ENCODE results near the gene NELFB. TPM values are rescaled to one million over a fixed set of nuclear protein-coding genes. Genes with fewer than 3 reads are reported as not detected.

The NELFB gene
- polyA plus RNA-seq, 3 donors = 17.3 to 44.2 (median 18.8) TPM

DNA sequence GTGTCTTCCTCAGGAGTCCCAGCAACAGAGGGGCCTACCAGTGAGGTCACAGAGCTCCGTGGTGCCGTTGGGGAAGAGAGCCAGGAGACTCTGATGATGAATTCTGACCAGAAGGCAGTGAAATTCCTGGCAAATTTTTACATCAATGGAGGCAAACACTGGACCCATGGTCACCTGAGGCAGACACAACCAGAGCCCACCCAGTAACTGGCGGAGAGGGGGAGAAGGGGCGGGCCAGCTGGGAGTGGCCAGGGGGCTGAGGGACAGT lies 4.0 kb upstream of the NELFB start, which contains the start of gene STPG3:
STPG3 (plus strand) TSS at position 93 of the 268 bp plus-strand sequence; CDS start at position 94, 1 bp downstream.
- Histone ChIP-seq H3K36me3 (replicated peaks in 1 of 2; ENCODE audit: control insufficient read depth in 1 of 2, insufficient read depth in 2 of 2, low read length in 2 of 2) (no peaks in the 10 kb centered on the region), H3K27me3 (ENCODE audit: control insufficient read depth in 2 of 2, insufficient read depth in 2 of 2, low read length in 2 of 2) (no peaks in the 10 kb centered on the region), H4K20me1 (ENCODE audit: insufficient read depth, low read length) (peaks cover 9% of the 10 kb centered on the region), H3K9ac (ENCODE audit: insufficient read depth, low read length, poor library complexity, severe bottlenecking) (no peak within 1 kb of the TSS), H3K4me2 (replicated peaks; ENCODE audit: extremely low read depth, low read length, poor library complexity, severe bottlenecking) (no peak within 1 kb of the TSS), H3K27ac (ENCODE audit: low read depth in 1 of 2, low read length in 2 of 2) (no peak within 1 kb of the TSS), H3K79me2 (ENCODE audit: insufficient read depth, low read length) (peaks cover 8% of the 10 kb centered on the region), H2AFZ (ENCODE audit: insufficient read depth, low read depth, low read length, poor library complexity, severe bottlenecking) (no peak within 1 kb of the TSS), H3K4me1 (ENCODE audit: control insufficient read depth in 1 of 2, insufficient read depth in 2 of 2, low read length in 2 of 2) (peaks cover 12 to 17% of the 10 kb centered on the region in 2 donors), H3K9me3 (replicated peaks in 1 of 2; ENCODE audit: control insufficient read depth in 1 of 2, insufficient read depth in 1 of 2, low read length in 2 of 2) (no peaks in the 10 kb centered on the region), H3K4me3 (replicated peaks in 1 of 3; ENCODE audit: low read depth in 2 of 3, low read length in 3 of 3) (no peak within 1 kb of the TSS)
- Mint-ChIP-seq H3K4me1 (peaks cover 10% of the 10 kb centered on the region), H3K4me3 (no peak within 1 kb of the TSS), H3K27me3 (ENCODE audit: low read depth in 3 of 3) (peaks cover 5 to 10% (median 6%) of the 10 kb centered on the region in 3 donors), H3K36me3 (peaks cover 0 to 1% of the 10 kb centered on the region in 2 donors), H3K27ac (no peak within 1 kb of the TSS), H3K9me3 (no peaks in the 10 kb centered on the region)
- WGBS (ENCODE audit: insufficient coverage) = 96% methylated on average over 4 of the region's 4 CpGs
- no peak for DNase-seq
- intact Hi-C loops (cut with micrococcal nuclease) = no loop called here
- TF ChIP-seq, protein P1, sequence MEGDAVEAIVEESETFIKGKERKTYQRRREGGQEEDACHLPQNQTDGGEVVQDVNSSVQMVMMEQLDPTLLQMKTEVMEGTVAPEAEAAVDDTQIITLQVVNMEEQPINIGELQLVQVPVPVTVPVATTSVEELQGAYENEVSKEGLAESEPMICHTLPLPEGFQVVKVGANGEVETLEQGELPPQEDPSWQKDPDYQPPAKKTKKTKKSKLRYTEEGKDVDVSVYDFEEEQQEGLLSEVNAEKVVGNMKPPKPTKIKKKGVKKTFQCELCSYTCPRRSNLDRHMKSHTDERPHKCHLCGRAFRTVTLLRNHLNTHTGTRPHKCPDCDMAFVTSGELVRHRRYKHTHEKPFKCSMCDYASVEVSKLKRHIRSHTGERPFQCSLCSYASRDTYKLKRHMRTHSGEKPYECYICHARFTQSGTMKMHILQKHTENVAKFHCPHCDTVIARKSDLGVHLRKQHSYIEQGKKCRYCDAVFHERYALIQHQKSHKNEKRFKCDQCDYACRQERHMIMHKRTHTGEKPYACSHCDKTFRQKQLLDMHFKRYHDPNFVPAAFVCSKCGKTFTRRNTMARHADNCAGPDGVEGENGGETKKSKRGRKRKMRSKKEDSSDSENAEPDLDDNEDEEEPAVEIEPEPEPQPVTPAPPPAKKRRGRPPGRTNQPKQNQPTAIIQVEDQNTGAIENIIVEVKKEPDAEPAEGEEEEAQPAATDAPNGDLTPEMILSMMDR (IDR thresholded peaks at IDR 0.05) = no peak

DNA sequence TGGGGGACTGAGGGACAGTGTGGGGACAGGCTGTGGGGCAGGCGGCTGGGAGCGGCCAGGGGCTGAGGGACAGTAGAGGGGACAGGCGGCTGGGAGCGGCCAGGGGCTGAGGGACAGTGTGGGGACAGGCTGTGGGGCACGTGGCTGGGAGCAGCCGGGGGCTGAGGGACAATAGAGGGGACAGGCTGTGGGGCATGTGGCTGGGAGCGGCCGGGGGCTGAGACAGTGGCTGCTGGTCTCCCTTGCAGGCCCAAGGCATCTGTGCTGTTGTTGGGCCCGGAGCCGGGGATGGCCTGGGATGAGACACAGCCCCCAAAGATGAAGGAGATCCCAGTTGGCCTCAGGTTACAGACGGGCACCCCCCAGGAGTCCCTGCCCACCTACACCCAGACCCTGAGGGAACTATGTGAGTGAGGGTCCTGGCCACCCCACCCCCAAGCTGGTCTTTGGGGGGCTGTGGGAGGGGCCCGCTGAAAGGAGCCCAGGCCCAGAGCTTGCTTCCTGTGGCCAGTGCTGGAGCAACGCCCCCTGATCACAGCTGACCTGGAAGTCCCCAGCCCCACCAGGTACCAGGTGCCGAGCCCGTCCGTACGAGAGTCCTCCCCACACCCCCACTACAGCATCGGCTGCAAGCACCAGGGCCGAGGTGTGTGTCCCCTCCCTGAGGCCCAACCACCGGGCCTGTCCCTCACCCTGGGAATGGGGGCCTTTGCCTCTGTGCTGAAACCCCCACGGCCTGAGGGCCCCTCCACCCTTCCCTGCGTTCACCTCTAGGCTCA lies 3.4 kb upstream of the NELFB start:
- Mint-ChIP-seq H3K9me3 (no peaks in the 10 kb centered on the region), H3K27ac (no peak overlapping the region), H3K4me1 (peaks cover 16% of the 10 kb centered on the region), H3K4me3 (no peak overlapping the region), H3K27me3 (ENCODE audit: low read depth in 3 of 3) (peaks cover 5 to 10% (median 6%) of the 10 kb centered on the region in 3 donors), H3K36me3 (peaks cover 0 to 7% of the 10 kb centered on the region in 2 donors)
- Histone ChIP-seq H3K4me1 (ENCODE audit: control insufficient read depth in 1 of 2, insufficient read depth in 2 of 2, low read length in 2 of 2) (peaks cover 18 to 23% of the 10 kb centered on the region in 2 donors), H3K27me3 (ENCODE audit: control insufficient read depth in 2 of 2, insufficient read depth in 2 of 2, low read length in 2 of 2) (no peaks in the 10 kb centered on the region), H3K9ac (ENCODE audit: insufficient read depth, low read length, poor library complexity, severe bottlenecking) (no peak overlapping the region), H3K79me2 (ENCODE audit: insufficient read depth, low read length) (peaks cover 14% of the 10 kb centered on the region), H3K27ac (ENCODE audit: low read depth in 1 of 2, low read length in 2 of 2) (no peak overlapping the region), H3K36me3 (replicated peaks in 1 of 2; ENCODE audit: control insufficient read depth in 1 of 2, insufficient read depth in 2 of 2, low read length in 2 of 2) (peaks cover 1 to 3% of the 10 kb centered on the region in 2 donors), H3K4me2 (replicated peaks; ENCODE audit: extremely low read depth, low read length, poor library complexity, severe bottlenecking) (no peak overlapping the region), H2AFZ (ENCODE audit: insufficient read depth, low read depth, low read length, poor library complexity, severe bottlenecking) (no peak overlapping the region), H3K4me3 (replicated peaks in 1 of 3; ENCODE audit: low read depth in 2 of 3, low read length in 3 of 3) (no peak overlapping the region), H4K20me1 (ENCODE audit: insufficient read depth, low read length) (peaks cover 14% of the 10 kb centered on the region), H3K9me3 (replicated peaks in 1 of 2; ENCODE audit: control insufficient read depth in 1 of 2, insufficient read depth in 1 of 2, low read length in 2 of 2) (no peaks in the 10 kb centered on the region)
- 93% methylated on average over 7 of the region's 22 CpGs for WGBS (ENCODE audit: insufficient coverage)
- TF ChIP-seq, protein P1 (IDR thresholded peaks at IDR 0.05) = no peak
- no peak for DNase-seq
- intact Hi-C loops (cut with micrococcal nuclease) = no loop called here
